A549 treated with DMSO at 1 μM for 4 hours (cell line): ENCODE measurements around the gene SPACA9. TPM values are rescaled to one million over a fixed set of nuclear protein-coding genes. Genes with fewer than 3 reads are reported as not detected.

Source experiments
- total RNA-seq: library from RNA; stranded (reverse); fragments of 200-300 nt; extraction: Qiagen RNA extraction; gene quantifications from 5 replicates; pipeline ENCODE4 v1.2.3, GENCODE V29; 2022; ENCODE audit warnings: low read depth

SPACA9 gene
- total RNA-seq, result 3.8 to 5.2 TPM (median 4.7 TPM) in 5 replicates

DNA sequence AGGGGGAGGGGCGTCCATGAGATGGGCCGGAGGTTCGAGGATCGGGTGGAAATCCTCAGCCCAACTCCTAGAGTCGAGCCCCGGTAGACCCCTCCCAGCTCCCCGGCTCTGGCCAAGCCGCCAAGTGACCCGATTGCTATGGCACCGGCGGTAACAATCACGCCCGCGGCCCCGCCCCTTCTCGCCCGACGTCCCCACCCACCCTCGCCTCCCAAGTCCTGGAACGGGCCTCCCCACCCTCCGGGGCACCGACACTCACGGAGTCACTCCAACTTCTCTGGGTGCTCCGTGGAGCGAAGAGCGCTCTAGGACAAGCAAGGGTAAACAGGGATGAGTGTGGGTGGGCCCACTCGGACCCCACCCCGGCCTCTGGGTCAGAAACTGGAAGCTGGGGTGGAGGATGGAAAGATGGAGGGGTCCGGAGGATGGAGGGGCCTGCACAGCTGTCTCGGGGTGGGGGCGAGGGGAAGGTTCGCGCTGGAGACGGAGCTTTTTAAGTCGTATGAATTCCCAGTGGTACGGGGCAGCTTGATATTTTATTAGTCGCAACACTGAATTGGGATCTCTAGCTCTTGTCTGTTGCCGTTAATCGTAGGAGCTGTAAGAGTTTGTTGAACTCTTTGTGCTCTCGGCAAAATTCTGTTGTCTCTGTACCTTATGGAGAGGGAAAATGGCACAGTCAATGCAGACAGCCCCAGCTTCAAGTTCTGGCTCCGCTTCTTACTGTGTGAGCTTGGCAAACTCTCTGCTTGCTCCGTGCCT is at the start of gene SPACA9:
TSS of gene SPACA9 (plus strand) at position 204 of the 762 bp plus-strand sequence. CDS start 5,050 bp downstream, outside the sequence.

GRCh38 chr9:132877824-132878694 is 639 bp upstream of the SPACA9 start, which contains the start of gene AK8:
Gene AK8 (minus strand): TSS chr9:132878284. CDS start chr9:132878255, 29 bp downstream.

Other genes starting within 250 kb of the SPACA9 start
- gene DDX31, start 208.9 kb upstream of the SPACA9 start, total RNA-seq, result 25.6 to 31.3 TPM (median 29.0 TPM) in 5 replicates
- 20.5 to 24.1 TPM (median 21.8 TPM) in 5 replicates for gene GTF3C4, start 208.4 kb upstream of the SPACA9 start, total RNA-seq
- gene AK8, start 614 bp upstream of the SPACA9 start, total RNA-seq, result 0.74 to 1.5 TPM (median 0.89 TPM) in 5 replicates
- 16.2 to 19.7 TPM (median 17.9 TPM) in 5 replicates for gene TSC1, start 65.7 kb downstream of the SPACA9 start, total RNA-seq
- gene GFI1B, start 99.8 kb downstream of the SPACA9 start, total RNA-seq, result 0.06 to 0.15 TPM (median 0.06 TPM) in 3 of 5 replicates, not detected in the others
- 63.7 to 72.7 TPM (median 68.3 TPM) in 5 replicates for gene GTF3C5, start 152.1 kb downstream of the SPACA9 start, total RNA-seq
- gene CEL, start 183.1 kb downstream of the SPACA9 start, total RNA-seq, result 0.38 to 1.0 TPM (median 0.65 TPM) in 5 replicates
- 24.4 to 27.8 TPM (median 25.1 TPM) in 5 replicates for gene RALGDS, start 242.3 kb downstream of the SPACA9 start, total RNA-seq